HG03575 (cell line): ENCODE measurements around the gene ZSCAN5B.
A peak's percentile ranks its signal among the peaks of the same experiment; 100 is the strongest.
"Not testable (repeated sequence)": the region's sequence is repeated elsewhere in the genome, so short reads cannot be mapped to it uniquely, and the experiment has no call there.

Experiments used
- ATAC-seq: cut with Tn5 transposase; IDR thresholded peaks from one replicate; pipeline ENCODE4 v1.9.1; 2021; ENCODE audit not compliant: unreplicated experiment, insufficient number of reproducible peaks, low FRiP score; ENCODE audit errors: extremely low read depth

Gene ZSCAN5B

GRCh38 chr19:56148955-56149655 is 48.5 kb downstream of the ZSCAN5B start:
- ATAC-seq = not testable (repeated sequence)

GRCh38 chr19:56148096-56148495 is 49.5 kb downstream of the ZSCAN5B start:
- no peak for ATAC-seq

DNA sequence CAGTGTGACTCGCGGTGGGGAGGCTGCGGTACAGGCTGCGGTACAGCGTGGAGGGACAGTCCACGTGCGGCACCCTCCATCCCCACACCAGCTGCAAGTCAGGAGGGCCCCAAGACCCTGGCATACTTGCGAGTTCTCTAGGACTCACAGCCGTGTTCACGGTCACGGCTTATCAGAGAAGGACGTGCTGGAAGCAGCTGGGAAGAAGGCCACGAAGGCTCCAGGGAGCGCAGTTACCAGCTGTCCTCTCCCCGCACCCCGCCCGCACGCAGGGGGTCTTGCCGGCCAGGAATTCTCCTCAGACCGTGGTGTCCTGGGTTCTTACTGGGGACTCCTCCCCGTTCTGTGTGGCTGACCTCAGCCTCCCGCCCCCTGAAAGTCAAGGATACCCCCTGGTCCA is 50.3 kb downstream of the ZSCAN5B start:
- no peak for ATAC-seq

- no peak for ATAC-seq
These were observed 50.7 kb downstream of the ZSCAN5B start for GRCh38 chr19:56146904-56147303.

DNA sequence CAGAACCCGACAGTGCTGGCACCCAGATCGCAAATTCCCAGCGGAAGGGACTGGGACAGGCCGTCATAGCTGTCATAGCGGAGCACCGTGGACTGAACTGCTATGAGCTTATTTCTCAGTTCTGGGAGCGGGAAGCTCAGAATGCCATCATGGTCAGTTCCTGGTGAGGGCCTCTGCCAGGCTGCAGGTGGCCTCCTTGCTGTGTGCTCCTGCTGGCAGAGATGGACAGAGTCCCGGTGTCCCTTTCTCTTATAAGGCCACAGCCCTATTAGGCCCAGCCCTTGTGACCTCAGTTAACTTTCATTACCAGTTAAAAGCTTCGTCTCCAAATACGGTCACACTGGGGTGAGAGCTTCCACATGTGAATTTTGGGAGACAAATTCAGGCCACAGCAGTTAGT is 51.9 kb downstream of the ZSCAN5B start:
- ATAC-seq = no peak

GRCh38 chr19:56144831-56145230 is 52.8 kb downstream of the ZSCAN5B start:
- no peak for ATAC-seq

DNA sequence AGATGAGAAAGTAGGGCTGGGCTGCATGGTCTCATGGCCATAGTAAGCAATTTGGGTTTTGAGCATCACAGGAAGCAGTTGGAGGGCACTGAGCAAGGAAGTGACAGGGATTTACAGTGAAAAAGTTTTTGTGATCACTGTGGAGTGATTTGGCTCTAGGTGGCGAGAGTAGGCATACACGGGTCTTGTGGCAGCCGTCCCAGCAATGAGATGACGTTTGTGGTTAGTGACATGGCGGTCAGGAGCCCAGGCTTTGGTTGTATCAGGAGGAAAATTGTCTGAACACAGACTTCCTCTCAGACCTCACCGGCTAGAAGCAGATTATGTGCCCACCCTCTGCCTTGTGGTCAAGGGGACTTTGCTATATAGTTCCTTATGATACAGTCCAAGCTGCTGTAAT is 53.2 kb downstream of the ZSCAN5B start:
- ATAC-seq = no peak

DNA sequence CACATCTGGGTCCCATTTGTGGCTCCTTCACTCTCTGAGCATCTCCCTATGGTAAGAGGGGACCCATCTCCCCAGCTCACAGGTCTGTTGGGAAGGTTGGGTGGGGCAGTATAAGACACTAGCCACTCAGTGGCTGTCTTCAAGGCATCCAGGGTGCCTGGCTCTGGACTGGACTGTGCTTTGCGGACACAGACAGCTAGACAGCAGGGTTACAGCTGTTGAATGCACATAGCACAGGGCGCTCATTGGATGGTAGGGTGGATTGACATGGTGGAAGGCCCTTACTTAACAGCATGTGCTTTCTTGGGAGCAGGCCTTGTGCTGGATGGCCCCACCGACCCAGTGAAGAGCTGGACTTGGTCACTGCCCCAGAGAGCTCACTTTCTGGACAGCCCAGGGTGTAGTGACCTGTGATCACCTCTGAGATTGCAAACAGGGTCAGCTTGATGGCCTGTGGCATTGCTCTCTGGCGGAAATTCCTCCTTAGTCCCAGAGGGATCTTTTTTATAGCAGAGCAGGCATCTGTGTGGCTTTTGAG is 54.6 kb downstream of the ZSCAN5B start:
- no peak for ATAC-seq

DNA sequence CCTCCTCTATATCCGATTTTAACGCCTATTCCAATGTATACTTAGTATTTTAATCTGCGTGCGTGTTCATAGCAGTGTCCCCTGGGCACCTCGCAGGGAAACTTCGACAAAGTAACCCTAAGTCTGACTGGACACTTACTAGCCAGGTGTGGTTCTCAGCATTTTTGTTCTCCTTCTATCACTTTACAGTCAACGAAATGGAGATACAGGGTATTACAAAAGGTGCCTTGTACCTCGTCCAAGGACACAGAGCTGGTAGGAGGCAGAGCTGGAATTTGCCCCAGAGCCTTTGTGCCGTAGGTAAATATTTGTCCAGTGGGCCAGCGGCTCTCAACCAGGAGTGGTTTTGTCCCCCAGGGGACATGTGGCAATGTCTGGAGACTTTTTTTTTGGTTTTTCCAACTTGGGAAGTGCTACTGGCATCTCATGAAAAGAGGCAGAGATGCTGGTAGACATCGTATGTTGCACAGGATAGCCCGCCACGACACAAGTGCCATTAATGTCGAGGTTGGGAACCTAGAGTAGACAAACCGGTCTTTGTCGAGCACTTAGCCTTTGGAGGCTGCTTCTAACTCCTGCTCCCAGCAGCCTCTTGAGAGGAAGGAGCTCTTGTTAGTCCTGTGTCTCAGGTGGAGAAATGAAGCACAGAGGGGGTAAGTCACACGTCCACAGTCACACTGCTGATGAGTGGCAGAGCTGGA is 55.3 kb downstream of the ZSCAN5B start:
- no peak for ATAC-seq

DNA sequence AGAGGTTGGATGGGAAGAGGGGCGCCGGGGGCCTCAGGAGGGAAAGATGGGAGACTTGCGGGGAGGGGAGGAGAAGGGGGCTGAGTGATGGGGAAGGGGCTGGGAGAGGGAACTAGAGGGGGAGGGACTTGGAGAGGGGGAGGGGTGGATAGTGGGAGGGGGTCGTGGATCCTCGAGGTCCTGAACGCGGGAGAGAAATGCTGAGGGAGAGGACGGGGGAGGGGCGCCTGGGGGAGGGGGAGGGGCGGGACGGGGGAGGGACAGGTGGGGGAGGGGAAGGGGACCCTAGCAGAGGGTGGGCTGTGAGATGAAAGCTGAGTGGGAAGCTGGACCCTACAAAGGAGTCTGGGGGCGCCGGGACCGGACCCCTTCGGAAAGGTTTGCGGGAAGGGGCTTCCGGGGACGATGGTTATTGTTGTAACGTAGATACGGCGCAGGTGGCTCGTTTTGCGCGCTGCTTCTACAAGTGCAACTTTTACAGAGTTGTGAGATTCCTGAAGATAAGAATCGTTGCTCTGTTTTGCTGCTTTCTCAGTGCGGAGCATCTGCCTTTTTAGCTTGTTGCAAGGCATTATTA is 56.1 kb downstream of the ZSCAN5B start:
- ATAC-seq = no peak

GRCh38 chr19:56140583-56141416 is 56.8 kb downstream of the ZSCAN5B start, which contains the start of gene ZNF444:
Gene ZNF444 (plus strand): TSS chr19:56141287. CDS start chr19:56146912, 5,625 bp downstream.
- peak; percentile 69 for ATAC-seq

- ATAC-seq = no peak
These were observed 57.6 kb downstream of the ZSCAN5B start for GRCh38 chr19:56139847-56140582.
